K562 (cell line): ENCODE data around the gene NOS2. TPM values are rescaled to one million over a fixed set of nuclear protein-coding genes. Genes with fewer than 3 reads are reported as not detected.
A peak's percentile ranks its signal among the peaks of the same experiment; 100 is the strongest.

ENCODE experiments used
- ATAC-seq: fragments of 200-7000 bp; cut with Tn5 transposase; 3 replicates; pipeline ENCODE4 v1.9.1; 2020; ENCODE audit warnings: moderate library complexity
- BruUV-seq: library from RNA; stranded (reverse); fragments of 400-500 nt; replicated peaks from 2 replicates; lab custom pipeline; 2021; lab: Mats Ljungman, UMichigan
- CTCF ChIA-PET: fragments of 300-600 bp; formaldehyde crosslinking; extraction: SDS; loops from one replicate; lab custom pipeline; 2021; ENCODE audit warnings: low intra/inter-chr PET ratio; lab: Yijun Ruan, JAX
- POLR2A ChIA-PET: fragments of 300-600, 350-650 bp; sonication (Branson Sonifier 250); formaldehyde crosslinking; extraction: SDS; loops from one replicate; lab custom pipeline; 2021; ENCODE audit warnings: antibody characterized with exemption, inconsistent platforms; lab: Yijun Ruan, JAX
- DNase-seq, 4 experiments: peaks; one replicate each; pipeline versions ENCODE4 v3.0.0 to v3.0.0-alpha.2; 2011 to 2018; ENCODE audit warnings: low spot score in 3 of 4, mixed read lengths in 3 of 4; ENCODE audit errors: extremely low read depth in 1 of 4
- FAIRE-seq: peaks from 2 replicates; lab custom pipeline; 2011; peaks lifted over from hg19 to GRCh38; lab: Jason Lieb, UNC
- H2AFZ ChIP-seq: 2 replicates; pipeline ENCODE4 v1.6.0; 2011; ENCODE audit warnings: low read depth, low read length, control low read depth, inconsistent platforms
- H3K27ac ChIP-seq: fragments of 200-600 bp; 3 replicates; pipeline ENCODE4 v1.8.0; 2011; ENCODE audit warnings: low read depth, mild to moderate bottlenecking, control low read depth, inconsistent platforms, low read length, moderate library complexity, mixed read lengths; ENCODE audit errors: extremely low read depth
- H3K27me3 ChIP-seq, 2 experiments: fragments of 300-600 bp in 1 of 2; 2 replicates in 1 of 2; 3 replicates in 1 of 2; pipeline versions ENCODE4 v1.6.0 to v1.8.0; 2011; ENCODE audit warnings: inconsistent platforms in 2 of 2, low read length in 2 of 2, mild to moderate bottlenecking in 1 of 2, mixed read lengths in 1 of 2, moderate library complexity in 1 of 2; ENCODE audit not compliant: control insufficient read depth in 2 of 2, insufficient read depth in 2 of 2
- H3K36me3 ChIP-seq: fragments of 300-600 bp; 3 replicates; pipeline ENCODE4 v1.8.0; 2011; ENCODE audit warnings: mild to moderate bottlenecking, low read length, inconsistent platforms; ENCODE audit not compliant: control insufficient read depth, insufficient read depth
- H3K4me1 ChIP-seq, 2 experiments: fragments of 200-600 bp in 1 of 2; replicated peaks in 1 of 2; 2 replicates in 1 of 2; 3 replicates in 1 of 2; pipeline versions ENCODE4 v1.5.1 to v1.8.0; 2011; ENCODE audit warnings: inconsistent platforms in 2 of 2, low read length in 2 of 2, mild to moderate bottlenecking in 1 of 2, mixed read lengths in 1 of 2, moderate library complexity in 1 of 2; ENCODE audit not compliant: control insufficient read depth in 2 of 2, insufficient read depth in 2 of 2
- H3K4me2 ChIP-seq: 2 replicates; pipeline ENCODE4 v1.6.1; 2011; ENCODE audit warnings: low read length, control low read depth, inconsistent platforms, mixed read lengths; ENCODE audit not compliant: insufficient read depth
- H3K4me3 ChIP-seq: fragments of 200-600 bp; sonication (generic), shearing (Covaris generic); 2 replicates; pipeline ENCODE4 v1.5.1; 2016; ENCODE audit warnings: control low read depth, inconsistent platforms
- H3K79me2 ChIP-seq: fragments of 200-600 bp; 3 replicates; pipeline ENCODE4 v1.8.0; 2011; ENCODE audit warnings: low read length, inconsistent platforms; ENCODE audit not compliant: control insufficient read depth, insufficient read depth
- H3K9ac ChIP-seq, 2 experiments: 2 replicates each; pipeline versions ENCODE4 v1.6.0 to v1.6.1; 2011; ENCODE audit warnings: low read depth in 2 of 2, low read length in 2 of 2, control low read depth in 1 of 2, inconsistent platforms in 1 of 2, mild to moderate bottlenecking in 1 of 2, mixed read lengths in 1 of 2; ENCODE audit not compliant: insufficient read depth in 1 of 2
- H3K9me1 ChIP-seq: one replicate; pipeline ENCODE4 v1.6.0; 2011; ENCODE audit warnings: inconsistent platforms, mild to moderate bottlenecking, low read length, moderate library complexity; ENCODE audit not compliant: control insufficient read depth, insufficient read depth
- H3K9me3 ChIP-seq: replicated peaks from 2 replicates; pipeline ENCODE4 v1.5.1; 2011; ENCODE audit warnings: low read depth, low read length, inconsistent platforms; ENCODE audit not compliant: control insufficient read depth, insufficient read depth
- H4K20me1 ChIP-seq: replicated peaks from 2 replicates; pipeline ENCODE4 v1.6.1; 2011; ENCODE audit warnings: low read length, inconsistent platforms, mixed read lengths; ENCODE audit not compliant: control insufficient read depth, insufficient read depth
- ATF3 ChIP-seq, 2 experiments: fragments of 450-650 bp in 1 of 2; sonication (generic) in 1 of 2; formaldehyde crosslinking in 1 of 2; IDR thresholded peaks in 1 of 2; conservative IDR thresholded peaks in 1 of 2; 2 replicates each; pipeline versions ENCODE4 v1.6.1 to v1.8.1; 2016 to 2023; ENCODE audit warnings: mild to moderate bottlenecking in 2 of 2, moderate library complexity in 2 of 2, inconsistent platforms in 1 of 2, missing genetic modification reagents in 1 of 2
- BRCA1 ChIP-seq, 2 experiments: fragments of 450-650 bp in 1 of 2; sonication (generic) in 1 of 2; formaldehyde crosslinking in 1 of 2; IDR thresholded peaks; 2 replicates each; pipeline versions ENCODE4 v1.5.0 to v1.6.1; 2017 to 2020; ENCODE audit warnings: mild to moderate bottlenecking in 1 of 2, missing genetic modification reagents in 1 of 2
- CBX1 ChIP-seq: sonication (generic); IDR thresholded peaks from 2 replicates; pipeline ENCODE4 v1.6.1; 2016; ENCODE audit warnings: antibody characterized with exemption, low read depth, mild to moderate bottlenecking
- CTBP1 ChIP-seq: fragments of 450-650 bp; IDR thresholded peaks from 2 replicates; pipeline ENCODE4 v1.6.1; 2016; ENCODE audit warnings: borderline replicate concordance
- FOS ChIP-seq: IDR thresholded peaks from 3 replicates; pipeline ENCODE4 v1.6.1; 2011; ENCODE audit not compliant: insufficient read length; ENCODE audit errors: extremely low read depth
- FOSL1 ChIP-seq: fragments of 200-800 bp; sonication (Bioruptor generic); conservative IDR thresholded peaks from 2 replicates; pipeline ENCODE4 v1.6.1; 2016; ENCODE audit warnings: missing genetic modification characterization, missing compliant biosample characterization
- JUND ChIP-seq, 2 experiments: IDR thresholded peaks; 2 replicates in 1 of 2; 3 replicates in 1 of 2; pipeline ENCODE4 v1.6.1; 2011; ENCODE audit warnings: borderline replicate concordance in 2 of 2, low read depth in 2 of 2, low read length in 2 of 2, improper control_type of control experiment in 1 of 2, missing biosample characterization in 1 of 2, missing genetic modification characterization in 1 of 2, missing genetic modification reagents in 1 of 2
- MCM5 ChIP-seq: fragments of 450-650 bp; IDR thresholded peaks from 2 replicates; pipeline ENCODE4 v1.6.1; 2016; ENCODE audit warnings: low read depth
- MITF ChIP-seq: IDR thresholded peaks from 2 replicates; pipeline ENCODE4 v1.6.1; 2014; ENCODE audit warnings: antibody characterized with exemption
- NFIC ChIP-seq: fragments of 450-650 bp; IDR thresholded peaks from 2 replicates; pipeline ENCODE4 v1.6.1; 2017; ENCODE audit warnings: mild to moderate bottlenecking, inconsistent platforms
- NR2C1 ChIP-seq, 2 experiments: fragments of 450-650 bp; IDR thresholded peaks; 2 replicates each; pipeline ENCODE4 v1.6.1; 2017; ENCODE audit warnings: mild to moderate bottlenecking in 2 of 2, antibody characterized with exemption in 1 of 2, inconsistent platforms in 1 of 2, missing compliant biosample characterization in 1 of 2, missing genetic modification characterization in 1 of 2
- POLR3A ChIP-seq: IDR thresholded peaks from 2 replicates; pipeline ENCODE4 v1.6.1; 2011; ENCODE audit warnings: borderline replicate concordance, mild to moderate bottlenecking, moderate library complexity; ENCODE audit not compliant: insufficient read length, insufficient read depth; ENCODE audit errors: extremely low read depth
- STAG1 ChIP-seq: sonication (generic); formaldehyde crosslinking; IDR thresholded peaks from 2 replicates; pipeline ENCODE4 v1.5.0; 2020; ENCODE audit warnings: missing genetic modification reagents, borderline replicate concordance
- TBL1XR1 ChIP-seq, 2 experiments: IDR thresholded peaks; 2 replicates each; pipeline ENCODE4 v1.6.1; 2012; ENCODE audit warnings: improper control_type of control experiment in 2 of 2, low read length in 2 of 2, mild to moderate bottlenecking in 1 of 2
- ZFP30 ChIP-seq: fragments of 250-450 bp; sonication (Bioruptor Pico); IDR thresholded peaks from 2 replicates; pipeline ENCODE4 v1.8.0; 2022; ENCODE audit warnings: moderate library complexity, mild to moderate bottlenecking, inconsistent platforms, borderline replicate concordance
- ZNF408 ChIP-seq: fragments of 250-450 bp; sonication (Bioruptor Pico); IDR thresholded peaks from 2 replicates; pipeline ENCODE4 v1.4.0; 2020; ENCODE audit warnings: low read depth, mild to moderate bottlenecking, moderate library complexity
- ZNF766 ChIP-seq: fragments of 200-800 bp; sonication (Bioruptor generic); conservative IDR thresholded peaks from 2 replicates; pipeline ENCODE4 v1.6.1; 2016; ENCODE audit warnings: missing genetic modification characterization, missing compliant biosample characterization
- WGBS: fragments of 100-300 bp; shearing (Covaris generic); methylation state at CpG from one replicate; pipeline ENCODE4 v1.1.6; 2016; ENCODE audit warnings: low coverage, mixed read lengths; ENCODE audit not compliant: insufficient coverage; ENCODE audit errors: missing lambda C conversion rate; 5-methylcytosine and 5-hydroxymethylcytosine counted together
- in situ Hi-C: fragments of 300-500 bp; cut with MboI; formaldehyde crosslinking; loops from 4 replicates; pipeline ENCODE4 v1.15.0; 2018; ENCODE audit warnings: inconsistent platforms, mixed read lengths
- intact Hi-C: fragments of 100-400 bp; cut with micrococcal nuclease; formaldehyde crosslinking; loops from 2 replicates; pipeline ENCODE4 v1.14.2; 2022
- polyA plus RNA-seq, 8 experiments: library from polyadenylated mRNA; depleted of rRNA in 4 of 8; stranded (reverse) in 5 of 8; unstranded in 3 of 8; fragments of >200 nt; fragmentation: Nextera tagmentation in 2 of 8; fragmentation: Illumina TruSeq in 1 of 8; extraction: Ambion mirVana in 2 of 8; extraction: Trizol in 1 of 8; gene quantifications; 2 replicates each; pipeline versions ENCODE4 v1.2.1 to v1.2.3, GENCODE V29; 2011 to 2014; ENCODE audit warnings: inconsistent platforms in 1 of 8, missing spikeins in 1 of 8
- total RNA-seq, 7 experiments: library from RNA; depleted of rRNA in 6 of 7; stranded (reverse); fragments of >200 nt in 6 of 7; fragmentation: Illumina TruSeq in 2 of 7; extraction: Trizol in 2 of 7; gene quantifications; 2 replicates each; pipeline versions ENCODE4 v1.2.1 to v1.2.3, GENCODE V29; 2011 to 2021; ENCODE audit warnings: low replicate concordance in 1 of 7

Gene NOS2
- total and polyA plus RNA-seq, 9 of the 15 experiments (the other 6 are each of a cell fraction or from before 2014, with no cell fraction given), result not detected

GRCh38 chr17:27845264-27846041 is 45.1 kb upstream of the NOS2 start:
- no peaks in the 10 kb centered on the region; a peak in 1 of 5 replicates for H3K4me1 ChIP-seq
- intact Hi-C loops (no loop called here), in situ Hi-C loops (no loop called here)
- no peak overlapping the region for H3K4me3 ChIP-seq
- H3K79me2 ChIP-seq, result no peaks in the 10 kb centered on the region
- H3K27ac ChIP-seq, result no peak overlapping the region
- peak; percentile 28; the same call in 1 of the 2 replicates for TF ChIP-seq FOSL1 (tag)
- no peak for TF ChIP-seq CBX1
- TF ChIP-seq BRCA1 (IDR thresholded peaks at IDR 0.05), result no peak
- TF ChIP-seq BRCA1 (CRISPR knock-in tag; IDR thresholded peaks at IDR 0.05), result no peak
- TF ChIP-seq ATF3 (IDR thresholded peaks at IDR 0.05), result peak; percentile 77; the same call in 1 of the 2 replicates
- no peak for TF ChIP-seq ATF3 (CRISPR knock-in tag; conservative IDR thresholded peaks at IDR 0.05)
- TF ChIP-seq NFIC, result no peak
- TF ChIP-seq STAG1 (CRISPR knock-in tag), result no peak
- no peak for TF ChIP-seq ZNF408 (CRISPR knock-in tag)
- no peak for TF ChIP-seq MCM5
- no peak for TF ChIP-seq NR2C1 (IDR thresholded peaks at IDR 0.05)
- no peak for TF ChIP-seq NR2C1 (tag; IDR thresholded peaks at IDR 0.05)
- TF ChIP-seq TBL1XR1 (IDR thresholded peaks at IDR 0.05; ENCODE audit: low read length in 2 of 2), result no peak
- TF ChIP-seq POLR3A, result no peak
- no peak for TF ChIP-seq MITF
- peak; percentile 51; the same call in 1 of the 2 replicates for TF ChIP-seq CTBP1
- peak; percentile 52; the same call in 1 of the 2 replicates for TF ChIP-seq JUND (IDR thresholded peaks at IDR 0.05; ENCODE audit: borderline replicate concordance, low read depth, low read length)
- TF ChIP-seq JUND (tag; IDR thresholded peaks at IDR 0.05; ENCODE audit: borderline replicate concordance, low read depth, low read length), result peak; percentile 52; the same call in 1 of the 3 replicates
- no peak for TF ChIP-seq ZNF766 (CRISPR knock-in tag)
- TF ChIP-seq ZFP30 (CRISPR knock-in tag), result no peak
- TF ChIP-seq FOS, result no peak
- FAIRE-seq, result no peak
- H3K36me3 ChIP-seq, result no peaks in the 10 kb centered on the region
- ChIA-PET POLR2A (interaction anchor here (0.7 kb wide), 1 partner anchor 19 kb away, joined by 3 read pairs; no protein-coding TSS in a partner anchor), CTCF (no interaction called here)
- BruUV-seq, result no TSS peak
- H3K9me1 ChIP-seq, result no peaks in the 10 kb centered on the region
- H3K9me3 ChIP-seq, result no peaks in the 10 kb centered on the region
- 20% methylated on average over 13 of the region's 13 CpGs for WGBS
- no peak for ATAC-seq
- H3K9ac ChIP-seq, result no peak overlapping the region
- H3K27me3 ChIP-seq, result peaks cover 0 to under 1% of the 10 kb centered on the region in 2 experiments; a peak in 1 of 5 replicates
- H2AFZ ChIP-seq, result no peak overlapping the region
- H3K4me2 ChIP-seq, result no peak overlapping the region
- DNase-seq, result no peak
- H4K20me1 ChIP-seq, result no peaks in the 10 kb centered on the region
